Transverse colon (tissue), 4 donors: ENCODE measurements around the gene GABRG3. TPM values are rescaled to one million over a fixed set of nuclear protein-coding genes. Genes with fewer than 3 reads are reported as not detected.

ENCODE experiments used
- DNase-seq: peaks from one replicate; pipeline ENCODE4 v3.0.0-alpha.2; 2019
- H3K27ac ChIP-seq, 4 donors: fragments of 200-600 bp; sonication (generic); 2 replicates each; pipeline ENCODE4 v1.5.1; 2016 to 2018; ENCODE audit warnings: inconsistent platforms in 4 of 4
- H3K27me3 ChIP-seq: fragments of 200-600 bp; sonication (generic); 2 replicates; pipeline ENCODE4 v1.5.1; 2017; ENCODE audit warnings: inconsistent platforms
- H3K36me3 ChIP-seq, 4 donors: fragments of 200-600 bp; sonication (generic); 2 replicates each; pipeline ENCODE4 v1.5.1; 2017 to 2019; ENCODE audit warnings: inconsistent platforms in 4 of 4
- H3K4me1 ChIP-seq, 4 donors: fragments of 200-600 bp; sonication (generic); 2 replicates each; pipeline ENCODE4 v1.5.1; 2017 to 2020; ENCODE audit warnings: inconsistent platforms in 4 of 4
- H3K4me3 ChIP-seq, 4 donors: fragments of 200-600 bp; sonication (generic); 1 replicate in 1 of 4; 2 replicates in 3 of 4; pipeline versions ENCODE4 v1.5.1 to v1.6.1; 2017 to 2019; ENCODE audit warnings: inconsistent platforms in 4 of 4
- H3K9me3 ChIP-seq, 2 donors: fragments of 200-600 bp; sonication (generic); 2 replicates each; pipeline ENCODE4 v1.5.1; 2017 to 2019; ENCODE audit warnings: inconsistent platforms in 2 of 2
- EP300 ChIP-seq: sonication (generic); formaldehyde crosslinking; IDR thresholded peaks from one replicate; pipeline ENCODE4 v1.6.1; 2017; ENCODE audit warnings: antibody characterized with exemption, low read depth
- POLR2A ChIP-seq: fragments of 450-650 bp; IDR thresholded peaks from one replicate; pipeline ENCODE4 v1.6.1; 2016; ENCODE audit warnings: antibody characterized with exemption, mild to moderate bottlenecking, moderate library complexity
- POLR2AphosphoS5 ChIP-seq, 3 donors: sonication (generic); formaldehyde crosslinking; IDR thresholded peaks; one replicate each; pipeline ENCODE4 v1.6.1; 2016; ENCODE audit warnings: antibody characterized with exemption in 3 of 3
- WGBS, 2 donors: methylation state at CpG; one replicate each; pipeline ENCODE4 v1.1.5; 2018; ENCODE audit warnings: low coverage in 1 of 2; 5-methylcytosine and 5-hydroxymethylcytosine counted together
- in situ Hi-C, 4 donors: fragments of 200-750 bp; cut with MboI; loops; one replicate each; pipeline versions ENCODE4 v1.15.0 to v1.15.1; 2017; ENCODE audit warnings: low sequenced_read_pairs in 3 of 4, low pct_ligation_motif_present in 1 of 4, low pct_unique_long_range_greater_than_20kb in 1 of 4
- intact Hi-C: fragments of 100-400 bp; cut with DNase I; formaldehyde crosslinking; loops from one replicate; pipeline ENCODE4 v1.15.1; 2023; ENCODE audit warnings: low total_unique reads
- total RNA-seq, 4 donors: library from RNA; depleted of rRNA; stranded (reverse); fragments of >200 nt; gene quantifications; one replicate each; pipeline ENCODE4 v1.1.0, GENCODE V29; 2016
- TF ChIP-seq, protein P1 (sequence below), 5 experiments: fragments of 200-600 bp in 3 of 5; fragments of 450-650 bp in 2 of 5; sonication (generic) in 3 of 5; IDR thresholded peaks; 1 replicate in 2 of 5; 2 replicates in 3 of 5; pipeline ENCODE4 v1.5.1; 2016 to 2017; ENCODE audit warnings: antibody characterized with exemption in 5 of 5, inconsistent platforms in 3 of 5, mild to moderate bottlenecking in 2 of 5, moderate library complexity in 1 of 5

The GABRG3 gene
- total RNA-seq, 4 donors from 2014 or later = not detected

GRCh38 chr15:27092390-27092789, 121.4 kb downstream of the GABRG3 start:
- 94% methylated on average over 10 of the region's 10 CpGs; no CpG with 5 or more reads in 1 of the 2 donors for WGBS, 2 donors
- Histone ChIP-seq H3K9me3 (peaks cover 3 to 6% of the 10 kb centered on the region in 2 donors), H3K4me1 (no peaks in the 10 kb centered on the region), H3K4me3 (no peak overlapping the region), H3K27me3 (no peaks in the 10 kb centered on the region), H3K27ac (no peak overlapping the region), H3K36me3 (no peaks in the 10 kb centered on the region)
- DNase-seq = no peak
- TF ChIP-seq POLR2AphosphoS5 (IDR thresholded peaks at IDR 0.05) (no peak), EP300 (no peak), POLR2A (no peak)
- TF ChIP-seq, protein P1, sequence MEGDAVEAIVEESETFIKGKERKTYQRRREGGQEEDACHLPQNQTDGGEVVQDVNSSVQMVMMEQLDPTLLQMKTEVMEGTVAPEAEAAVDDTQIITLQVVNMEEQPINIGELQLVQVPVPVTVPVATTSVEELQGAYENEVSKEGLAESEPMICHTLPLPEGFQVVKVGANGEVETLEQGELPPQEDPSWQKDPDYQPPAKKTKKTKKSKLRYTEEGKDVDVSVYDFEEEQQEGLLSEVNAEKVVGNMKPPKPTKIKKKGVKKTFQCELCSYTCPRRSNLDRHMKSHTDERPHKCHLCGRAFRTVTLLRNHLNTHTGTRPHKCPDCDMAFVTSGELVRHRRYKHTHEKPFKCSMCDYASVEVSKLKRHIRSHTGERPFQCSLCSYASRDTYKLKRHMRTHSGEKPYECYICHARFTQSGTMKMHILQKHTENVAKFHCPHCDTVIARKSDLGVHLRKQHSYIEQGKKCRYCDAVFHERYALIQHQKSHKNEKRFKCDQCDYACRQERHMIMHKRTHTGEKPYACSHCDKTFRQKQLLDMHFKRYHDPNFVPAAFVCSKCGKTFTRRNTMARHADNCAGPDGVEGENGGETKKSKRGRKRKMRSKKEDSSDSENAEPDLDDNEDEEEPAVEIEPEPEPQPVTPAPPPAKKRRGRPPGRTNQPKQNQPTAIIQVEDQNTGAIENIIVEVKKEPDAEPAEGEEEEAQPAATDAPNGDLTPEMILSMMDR (IDR thresholded peaks at IDR 0.05) = no peak
- intact Hi-C loops = no loop called here
- in situ Hi-C loops = no loop called here

DNA sequence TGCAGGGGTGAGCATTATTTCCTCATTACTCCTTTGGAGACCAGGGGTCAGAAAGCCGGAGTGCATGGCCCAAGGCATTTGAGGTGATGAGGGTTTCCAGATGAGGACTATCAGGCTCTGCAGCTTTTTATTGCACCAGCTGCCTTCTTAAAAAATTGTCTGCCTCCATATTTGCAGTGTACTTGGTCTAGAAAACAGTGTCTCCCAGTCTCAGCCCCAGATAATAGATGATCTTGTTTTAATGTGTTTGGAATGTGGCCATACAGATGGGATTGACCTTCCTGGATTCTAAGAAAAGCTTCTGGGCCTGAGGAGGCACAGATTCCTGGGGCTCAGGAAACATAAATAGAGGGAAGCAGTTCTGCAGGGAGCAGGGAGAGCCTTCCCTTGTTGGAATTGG, 123.3 kb downstream of the GABRG3 start:
- intact Hi-C loops = no loop called here

GRCh38 chr15:27095886-27096624, 125.1 kb downstream of the GABRG3 start:
- Histone ChIP-seq H3K27ac (no peak overlapping the region), H3K9me3 (no peaks in the 10 kb centered on the region), H3K36me3 (no peaks in the 10 kb centered on the region), H3K4me1 (no peaks in the 10 kb centered on the region), H3K27me3 (no peaks in the 10 kb centered on the region), H3K4me3 (no peak overlapping the region)
- no peak for TF ChIP-seq EP300
- TF ChIP-seq, protein P1 (IDR thresholded peaks at IDR 0.05) = no peak
- TF ChIP-seq POLR2A = no peak
- no peak for TF ChIP-seq POLR2AphosphoS5 (IDR thresholded peaks at IDR 0.05)
- 45 to 50% methylated on average over 4 to 8 of the region's 8 CpGs for WGBS, 2 donors
- intact Hi-C loops (no loop called here), in situ Hi-C loops (no loop called here)
- no peak for DNase-seq

More for the DNA sequence above, 123.3 kb downstream of the GABRG3 start:
- TF ChIP-seq POLR2AphosphoS5 (IDR thresholded peaks at IDR 0.05) (no peak), POLR2A (no peak), EP300 (no peak)
- TF ChIP-seq, protein P1 (IDR thresholded peaks at IDR 0.05) = no peak
- no peak overlapping the region for H3K4me3 ChIP-seq
- 63% methylated on average over 1 of the region's 1 CpG; no CpG with 5 or more reads in 1 of the 2 donors for WGBS, 2 donors
- no peak overlapping the region for H3K27ac ChIP-seq
- H3K9me3 ChIP-seq = peaks cover 3 to 4% of the 10 kb centered on the region in 2 donors
- in situ Hi-C loops = no loop called here
- no peaks in the 10 kb centered on the region for H3K27me3 ChIP-seq
- H3K36me3 ChIP-seq = no peaks in the 10 kb centered on the region
- no peaks in the 10 kb centered on the region for H3K4me1 ChIP-seq
- DNase-seq = no peak

DNA sequence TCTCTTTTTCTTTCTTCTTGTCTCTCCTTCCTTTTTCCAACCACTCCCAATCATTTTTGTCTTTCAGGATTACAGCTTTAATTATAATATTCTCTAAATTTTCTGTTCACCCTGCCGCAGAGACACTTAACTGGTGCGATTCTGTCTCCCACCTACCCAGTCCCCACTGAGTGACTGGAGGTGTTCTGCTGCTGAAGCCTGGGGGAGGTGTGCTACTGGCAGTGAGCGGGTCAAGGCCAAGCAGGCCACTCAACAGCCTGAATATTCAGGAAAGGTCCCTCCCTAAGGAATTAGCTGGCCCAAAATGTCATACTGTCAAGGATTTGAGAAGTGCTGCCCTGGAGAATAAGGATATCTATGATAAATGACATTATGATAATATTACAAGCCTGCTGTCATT, 126.5 kb downstream of the GABRG3 start:
- Histone ChIP-seq H3K27me3 (no peaks in the 10 kb centered on the region), H3K4me1 (no peaks in the 10 kb centered on the region), H3K9me3 (no peaks in the 10 kb centered on the region), H3K4me3 (no peak overlapping the region), H3K36me3 (no peaks in the 10 kb centered on the region), H3K27ac (no peak overlapping the region)
- in situ Hi-C loops (no loop called here), intact Hi-C loops (no loop called here)
- 96 to 100% methylated on average over 2 to 3 of the region's 3 CpGs for WGBS, 2 donors
- TF ChIP-seq POLR2AphosphoS5 (IDR thresholded peaks at IDR 0.05) (no peak), POLR2A (no peak), EP300 (no peak)
- TF ChIP-seq, protein P1 (IDR thresholded peaks at IDR 0.05) = no peak
- no peak for DNase-seq
